HUES48 (cell line): ENCODE data around the gene PCDHB9.
"Not testable (repeated sequence)": the region's sequence is repeated elsewhere in the genome, so short reads cannot be mapped to it uniquely, and the experiment has no call there.

Experiments used
- H3K27ac ChIP-seq: one replicate; pipeline ENCODE4 v1.7.0; 2013; ENCODE audit warnings: low read depth, low read length, inconsistent platforms
- H3K27me3 ChIP-seq: 2 replicates; pipeline ENCODE4 v1.6.1; 2013; ENCODE audit warnings: mild to moderate bottlenecking, low read length; ENCODE audit not compliant: control insufficient read depth, insufficient read depth
- H3K36me3 ChIP-seq: 2 replicates; pipeline ENCODE4 v1.6.1; 2013; ENCODE audit warnings: low read length; ENCODE audit not compliant: control insufficient read depth, insufficient read depth
- H3K4me1 ChIP-seq: 2 replicates; pipeline ENCODE4 v1.6.1; 2013; ENCODE audit warnings: mild to moderate bottlenecking, low read length; ENCODE audit not compliant: control insufficient read depth, insufficient read depth
- H3K4me3 ChIP-seq: 2 replicates; pipeline ENCODE4 v1.5.1; 2013; ENCODE audit warnings: mild to moderate bottlenecking, low read depth, low read length
- H3K9ac ChIP-seq: 2 replicates; pipeline ENCODE4 v1.6.1; 2013; ENCODE audit warnings: mild to moderate bottlenecking, low read depth, low read length, moderate library complexity
- H3K9me3 ChIP-seq: 2 replicates; pipeline ENCODE4 v1.6.1; 2013; ENCODE audit warnings: low read length; ENCODE audit not compliant: control insufficient read depth, insufficient read depth

Gene PCDHB9

DNA sequence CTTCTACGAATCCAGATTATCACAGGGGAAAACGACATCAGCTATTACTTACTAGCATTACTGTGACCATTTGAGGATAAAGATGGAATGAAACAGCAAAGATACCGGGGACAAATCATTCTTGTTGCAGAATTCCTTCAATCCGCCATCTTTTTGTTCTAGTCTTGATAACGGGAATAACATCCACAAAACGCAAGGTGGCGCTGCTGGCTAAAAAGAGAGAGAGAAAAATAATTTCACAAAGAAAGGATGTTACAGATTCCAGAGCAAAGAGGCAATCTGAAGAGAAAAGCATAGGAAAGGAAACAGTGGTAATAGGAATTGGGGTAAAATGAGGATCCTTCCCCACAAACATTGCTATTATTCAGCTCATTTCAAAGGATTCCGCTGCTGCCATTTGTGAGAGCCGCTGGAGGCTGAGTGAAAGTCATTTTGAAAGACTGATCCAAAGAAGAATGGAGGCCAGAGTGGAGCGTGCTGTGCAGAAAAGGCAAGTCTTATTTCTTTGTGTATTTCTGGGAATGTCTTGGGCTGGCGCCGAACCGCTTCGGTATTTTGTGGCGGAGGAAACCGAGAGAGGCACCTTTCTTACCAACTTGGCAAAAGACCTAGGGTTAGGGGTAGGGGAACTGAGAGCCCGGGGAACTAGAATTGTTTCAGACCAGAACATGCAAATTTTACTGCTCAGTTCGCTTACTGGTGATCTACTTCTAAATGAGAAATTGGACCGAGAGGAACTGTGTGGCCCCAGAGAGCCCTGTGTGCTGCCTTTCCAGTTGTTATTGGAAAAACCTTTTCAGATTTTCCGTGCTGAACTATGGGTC lies 14.4 kb upstream of the PCDHB9 start, which contains the start of gene PCDHB7:
Gene PCDHB7 (plus strand): TSS at position 264 of the 824 bp plus-strand sequence. CDS start 192 bp downstream, at position 456.
- Histone ChIP-seq H3K4me1 (no peaks in the 10 kb centered on the region), H3K9ac (no peak within 1 kb of the TSS), H3K36me3 (no peaks in the 10 kb centered on the region), H3K4me3 (no peak within 1 kb of the TSS), H3K9me3 (peaks cover 6% of the 10 kb centered on the region), H3K27ac (no peak within 1 kb of the TSS), H3K27me3 (no peaks in the 10 kb centered on the region)

- H3K36me3 ChIP-seq, H3K4me3 ChIP-seq, H3K27ac ChIP-seq, H3K27me3 ChIP-seq, H3K9ac ChIP-seq, H3K4me1 ChIP-seq: not testable (repeated sequence)
- peaks cover 14% of the 10 kb centered on the region for H3K9me3 ChIP-seq
Measured at GRCh38 chr5:141174291-141175104, 12.5 kb upstream of the PCDHB9 start.

GRCh38 chr5:141175933-141176332 lies 11.0 kb upstream of the PCDHB9 start:
- Histone ChIP-seq H3K4me1 (no peaks in the 10 kb centered on the region), H3K9ac (no peak overlapping the region), H3K27ac (no peak overlapping the region), H3K27me3 (no peaks in the 10 kb centered on the region), H3K36me3 (no peaks in the 10 kb centered on the region), H3K9me3 (peaks cover 14% of the 10 kb centered on the region), H3K4me3 (no peak overlapping the region)

GRCh38 chr5:141177577-141178191 lies 9.3 kb upstream of the PCDHB9 start, which contains the start of gene PCDHB8:
PCDHB8 (plus strand) TSS chr5:141177790; CDS start chr5:141178035, 245 bp downstream.
- not testable (repeated sequence) for H3K9ac ChIP-seq, H3K27me3 ChIP-seq, H3K36me3 ChIP-seq, H3K4me1 ChIP-seq, H3K27ac ChIP-seq, H3K4me3 ChIP-seq
- peaks cover 14% of the 10 kb centered on the region for H3K9me3 ChIP-seq

GRCh38 chr5:141179371-141179770 lies 7.6 kb upstream of the PCDHB9 start:
- not testable (repeated sequence) for H3K4me3 ChIP-seq, H3K27ac ChIP-seq, H3K4me1 ChIP-seq, H3K27me3 ChIP-seq, H3K36me3 ChIP-seq, H3K9ac ChIP-seq
- H3K9me3 ChIP-seq, result peaks cover 17% of the 10 kb centered on the region

- H3K27me3 ChIP-seq, H3K27ac ChIP-seq, H3K4me3 ChIP-seq, H3K9ac ChIP-seq, H3K36me3 ChIP-seq, H3K4me1 ChIP-seq: not testable (repeated sequence)
- H3K9me3 ChIP-seq, result peaks cover 14% of the 10 kb centered on the region
Measured at GRCh38 chr5:141179876-141180275, 7.1 kb upstream of the PCDHB9 start.

- Histone ChIP-seq H3K4me3 (no peak overlapping the region), H3K36me3 (no peaks in the 10 kb centered on the region), H3K27me3 (no peaks in the 10 kb centered on the region), H3K27ac (no peak overlapping the region), H3K9ac (no peak overlapping the region), H3K4me1 (no peaks in the 10 kb centered on the region), H3K9me3 (peaks cover 11% of the 10 kb centered on the region; the same call in 1 of the 2 replicates)
Measured at GRCh38 chr5:141180313-141180712, 6.6 kb upstream of the PCDHB9 start.

DNA sequence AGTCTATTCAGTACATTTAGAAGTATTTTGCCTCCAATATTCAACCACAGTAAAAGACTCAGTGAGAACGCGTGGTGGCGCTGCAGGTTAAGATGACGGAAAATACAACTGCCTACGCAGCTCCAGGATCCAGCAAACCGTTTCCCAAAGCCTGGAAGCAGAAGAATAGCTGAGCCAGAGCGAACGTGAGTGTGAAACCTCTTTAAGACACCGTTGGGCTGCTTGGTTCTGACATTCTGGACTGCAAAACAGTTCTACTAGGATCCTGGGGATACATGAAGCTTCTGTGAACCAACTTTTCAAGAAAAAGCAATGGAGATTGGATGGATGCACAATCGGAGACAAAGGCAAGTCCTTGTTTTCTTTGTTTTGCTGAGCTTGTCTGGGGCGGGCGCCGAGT lies 4.7 kb upstream of the PCDHB9 start, which contains the start of gene PCDHB16:
Gene PCDHB16 (plus strand): TSS at position 140 of the 400 bp plus-strand sequence. CDS start 173 bp downstream, at position 313.
- no peaks in the 10 kb centered on the region for H3K27me3 ChIP-seq
- H3K27ac ChIP-seq, result no peak within 1 kb of the TSS
- 0 out of 2 replicates have a peak, but pooled peaks cover 2% of the 10 kb centered on the region for H3K4me1 ChIP-seq
- H3K9ac ChIP-seq, result no peak within 1 kb of the TSS
- H3K4me3 ChIP-seq, result peak within 1 kb of the TSS; percentile 42; the same call in 1 of the 2 replicates
- H3K36me3 ChIP-seq, result no peaks in the 10 kb centered on the region
- peaks cover 11% of the 10 kb centered on the region; the same call in 1 of the 2 replicates for H3K9me3 ChIP-seq

DNA sequence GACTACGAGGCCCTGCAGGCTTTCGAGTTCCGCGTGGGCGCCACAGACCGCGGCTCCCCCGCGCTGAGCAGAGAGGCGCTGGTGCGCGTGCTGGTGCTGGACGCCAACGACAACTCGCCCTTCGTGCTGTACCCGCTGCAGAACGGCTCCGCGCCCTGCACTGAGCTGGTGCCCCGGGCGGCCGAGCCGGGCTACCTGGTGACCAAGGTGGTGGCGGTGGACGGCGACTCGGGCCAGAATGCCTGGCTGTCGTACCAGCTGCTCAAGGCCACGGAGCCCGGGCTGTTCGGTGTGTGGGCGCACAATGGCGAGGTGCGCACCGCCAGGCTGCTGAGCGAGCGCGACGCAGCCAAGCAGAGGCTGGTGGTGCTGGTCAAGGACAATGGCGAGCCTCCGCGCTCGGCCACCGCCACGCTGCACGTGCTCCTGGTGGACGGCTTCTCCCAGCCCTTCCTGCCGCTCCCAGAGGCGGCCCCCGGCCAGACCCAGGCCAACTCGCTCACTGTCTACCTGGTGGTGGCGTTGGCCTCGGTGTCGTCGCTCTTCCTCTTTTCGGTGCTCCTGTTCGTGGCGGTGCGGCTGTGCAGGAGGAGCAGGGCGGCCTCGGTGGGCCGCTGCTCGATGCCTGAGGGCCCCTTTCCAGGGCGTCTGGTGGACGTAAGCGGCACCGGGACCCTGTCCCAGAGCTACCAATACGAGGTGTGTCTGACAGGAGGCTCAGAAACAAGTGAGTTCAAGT lies 2.7 kb upstream of the PCDHB9 start:
- not testable (repeated sequence) for H3K4me1 ChIP-seq, H3K27me3 ChIP-seq, H3K27ac ChIP-seq, H3K9ac ChIP-seq, H3K36me3 ChIP-seq, H3K9me3 ChIP-seq, H3K4me3 ChIP-seq

DNA sequence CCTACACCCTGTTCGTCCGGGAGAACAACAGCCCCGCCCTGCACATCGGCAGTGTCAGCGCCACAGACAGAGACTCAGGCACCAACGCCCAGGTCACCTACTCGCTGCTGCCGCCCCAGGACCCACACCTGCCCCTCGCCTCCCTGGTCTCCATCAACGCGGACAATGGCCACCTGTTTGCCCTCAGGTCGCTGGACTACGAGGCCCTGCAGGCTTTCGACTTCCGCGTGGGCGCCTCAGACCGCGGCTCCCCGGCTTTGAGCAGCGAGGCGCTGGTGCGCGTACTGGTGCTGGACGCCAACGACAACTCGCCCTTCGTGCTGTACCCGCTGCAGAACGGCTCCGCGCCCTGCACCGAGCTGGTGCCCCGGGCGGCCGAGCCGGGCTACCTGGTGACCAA lies 1.7 kb downstream of the PCDHB9 start:
- H3K27ac ChIP-seq, H3K36me3 ChIP-seq: not testable (repeated sequence)

More for the DNA sequence above, 1.7 kb downstream of the PCDHB9 start:
- not testable (repeated sequence) for H3K9me3 ChIP-seq, H3K9ac ChIP-seq, H3K4me3 ChIP-seq, H3K4me1 ChIP-seq
- H3K27me3 ChIP-seq, result peaks cover 12% of the 10 kb centered on the region
